ENCODE measurements around the gene TOM1L2.

DNA sequence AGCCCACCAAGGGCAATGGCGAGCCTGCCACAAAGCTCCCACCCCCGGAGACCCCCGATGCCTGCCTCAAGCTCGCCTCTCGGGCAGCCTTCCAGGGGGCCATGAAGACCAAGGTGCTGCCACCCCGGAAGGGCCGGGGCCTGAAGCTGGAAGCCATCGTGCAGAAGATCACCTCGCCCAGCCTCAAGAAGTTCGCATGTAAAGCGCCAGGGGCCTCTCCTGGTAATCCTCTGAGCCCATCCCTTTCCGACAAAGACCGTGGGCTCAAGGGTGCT lies 175.5 kb downstream of the TOM1L2 start:
- no peak for TF ChIP-seq CTCF (IDR thresholded peaks at IDR 0.05)
- TF ChIP-seq POLR2A (IDR thresholded peaks at IDR 0.05): no peak

Data from adrenal gland (tissue), 5 donors.